Hepatocyte (in vitro differentiated cells): ENCODE data around the gene PGD. TPM values are rescaled to one million over a fixed set of nuclear protein-coding genes. Genes with fewer than 3 reads are reported as not detected.

Source experiments
- DNase-seq: peaks from one replicate; pipeline ENCODE4 v3.0.0-alpha.2; 2016; ENCODE audit warnings: low spot score
- H2AFZ ChIP-seq: fragments of 200-600 bp; sonication (generic); 2 replicates; pipeline ENCODE4 v1.6.0; 2016; ENCODE audit warnings: antibody characterized with exemption, mild to moderate bottlenecking
- H3K27ac ChIP-seq: fragments of 200-600 bp; sonication (generic); 2 replicates; pipeline ENCODE4 v1.5.1; 2016; ENCODE audit warnings: mild to moderate bottlenecking
- H3K27me3 ChIP-seq: fragments of 200-600 bp; sonication (generic); 2 replicates; pipeline ENCODE4 v1.6.1; 2016
- H3K36me3 ChIP-seq: fragments of 200-600 bp; sonication (generic); replicated peaks from 2 replicates; pipeline ENCODE4 v1.5.1; 2016; ENCODE audit warnings: low read depth; ENCODE audit not compliant: insufficient read depth
- H3K4me1 ChIP-seq: fragments of 200-600 bp; sonication (generic); 2 replicates; pipeline ENCODE4 v1.5.1; 2016; ENCODE audit warnings: mild to moderate bottlenecking, moderate library complexity; ENCODE audit not compliant: insufficient read depth
- H3K4me2 ChIP-seq: fragments of 200-600 bp; sonication (generic); 2 replicates; pipeline ENCODE4 v1.6.0; 2016
- H3K4me3 ChIP-seq: fragments of 200-600 bp; sonication (generic); 2 replicates; pipeline ENCODE4 v1.5.1; 2016; ENCODE audit warnings: mild to moderate bottlenecking
- H3K79me2 ChIP-seq: fragments of 200-600 bp; sonication (generic); 2 replicates; pipeline ENCODE4 v1.6.0; 2017; ENCODE audit warnings: mild to moderate bottlenecking
- H3K9me2 ChIP-seq: fragments of 200-600 bp; sonication (generic); replicated peaks from 2 replicates; pipeline ENCODE4 v1.6.0; 2017; ENCODE audit warnings: mild to moderate bottlenecking; ENCODE audit not compliant: insufficient read depth
- H3K9me3 ChIP-seq: fragments of 200-600 bp; sonication (generic); 2 replicates; pipeline ENCODE4 v1.5.1; 2016; ENCODE audit warnings: low read depth, mild to moderate bottlenecking
- H4K20me1 ChIP-seq: fragments of 200-600 bp; sonication (generic); 2 replicates; pipeline ENCODE4 v1.6.0; 2016; ENCODE audit warnings: mild to moderate bottlenecking; ENCODE audit not compliant: insufficient read depth, poor library complexity, severe bottlenecking
- EZH2 ChIP-seq: fragments of 200-600 bp; sonication (generic); IDR thresholded peaks from 2 replicates; pipeline ENCODE4 v1.6.1; 2016; ENCODE audit warnings: antibody characterized with exemption, mild to moderate bottlenecking, borderline replicate concordance
- EZH2phosphoT487 ChIP-seq: fragments of 200-600 bp; sonication (generic); IDR thresholded peaks from one replicate; pipeline ENCODE4 v1.6.1; 2018; ENCODE audit warnings: antibody characterized with exemption, mild to moderate bottlenecking, low read depth, moderate library complexity; ENCODE audit not compliant: unreplicated experiment, severe bottlenecking
- WGBS: methylation state at CpG from one replicate; pipeline ENCODE4 v1.1.6; 2016; ENCODE audit warnings: low lambda C conversion rate; ENCODE audit errors: missing lambda C conversion rate; 5-methylcytosine and 5-hydroxymethylcytosine counted together
- polyA plus RNA-seq: library from polyadenylated mRNA; unstranded; fragments of >200 nt; fragmentation: Nextera tagmentation; extraction: Ambion mirVana; gene quantifications from 2 replicates; pipeline ENCODE4 v1.2.1, GENCODE V29; 2016
- total RNA-seq: library from RNA; depleted of rRNA; stranded (reverse); fragments of >200 nt; gene quantifications from 2 replicates; pipeline ENCODE4 v1.2.3, GENCODE V29; 2014
- TF ChIP-seq, protein P1 (sequence below): fragments of 200-600 bp; sonication (generic); IDR thresholded peaks from 2 replicates; pipeline ENCODE4 v1.5.1; 2016; ENCODE audit warnings: antibody characterized with exemption, mild to moderate bottlenecking; ENCODE audit not compliant: poor library complexity

Gene PGD
- total and polyA plus RNA-seq, 2 experiments from 2014 or later, result 86.8 to 103 TPM

DNA sequence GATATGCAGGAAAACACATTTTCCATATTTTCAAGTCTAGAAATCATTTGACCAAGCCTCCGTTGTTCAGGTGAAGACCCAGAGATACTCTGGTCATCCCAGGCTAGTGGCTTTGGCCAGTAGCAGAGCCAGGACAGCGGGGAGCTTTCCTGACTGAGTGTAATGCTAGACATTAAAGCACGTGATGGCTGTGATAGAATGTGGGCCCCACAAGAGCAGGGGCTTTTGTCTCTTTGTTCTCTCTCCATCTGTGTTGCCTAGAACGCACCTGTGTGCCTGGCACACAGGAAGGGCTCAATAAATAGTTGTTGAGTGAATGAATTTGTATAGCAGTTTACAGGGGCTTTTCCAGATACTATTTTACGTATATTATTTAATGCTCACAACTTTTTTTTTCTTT lies 41.9 kb downstream of the PGD start:
- Histone ChIP-seq H2AFZ (no peak overlapping the region), H3K27me3 (no peaks in the 10 kb centered on the region), H3K79me2 (no peaks in the 10 kb centered on the region), H3K27ac (no peak overlapping the region), H3K9me3 (no peaks in the 10 kb centered on the region), H3K4me1 (no peaks in the 10 kb centered on the region), H3K4me3 (no peak overlapping the region), H3K4me2 (no peak overlapping the region), H3K36me3 (no peaks in the 10 kb centered on the region), H3K9me2 (no peaks in the 10 kb centered on the region), H4K20me1 (no peaks in the 10 kb centered on the region)
- no peak for DNase-seq
- 94% methylated on average over 5 of the region's 5 CpGs for WGBS
- TF ChIP-seq, protein P1, sequence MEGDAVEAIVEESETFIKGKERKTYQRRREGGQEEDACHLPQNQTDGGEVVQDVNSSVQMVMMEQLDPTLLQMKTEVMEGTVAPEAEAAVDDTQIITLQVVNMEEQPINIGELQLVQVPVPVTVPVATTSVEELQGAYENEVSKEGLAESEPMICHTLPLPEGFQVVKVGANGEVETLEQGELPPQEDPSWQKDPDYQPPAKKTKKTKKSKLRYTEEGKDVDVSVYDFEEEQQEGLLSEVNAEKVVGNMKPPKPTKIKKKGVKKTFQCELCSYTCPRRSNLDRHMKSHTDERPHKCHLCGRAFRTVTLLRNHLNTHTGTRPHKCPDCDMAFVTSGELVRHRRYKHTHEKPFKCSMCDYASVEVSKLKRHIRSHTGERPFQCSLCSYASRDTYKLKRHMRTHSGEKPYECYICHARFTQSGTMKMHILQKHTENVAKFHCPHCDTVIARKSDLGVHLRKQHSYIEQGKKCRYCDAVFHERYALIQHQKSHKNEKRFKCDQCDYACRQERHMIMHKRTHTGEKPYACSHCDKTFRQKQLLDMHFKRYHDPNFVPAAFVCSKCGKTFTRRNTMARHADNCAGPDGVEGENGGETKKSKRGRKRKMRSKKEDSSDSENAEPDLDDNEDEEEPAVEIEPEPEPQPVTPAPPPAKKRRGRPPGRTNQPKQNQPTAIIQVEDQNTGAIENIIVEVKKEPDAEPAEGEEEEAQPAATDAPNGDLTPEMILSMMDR, result no peak
- TF ChIP-seq EZH2 (no peak), EZH2phosphoT487 (no peak)

- Histone ChIP-seq H3K27me3 (no peaks in the 10 kb centered on the region), H3K4me3 (no peak overlapping the region), H3K9me3 (no peaks in the 10 kb centered on the region), H3K27ac (no peak overlapping the region), H3K9me2 (no peaks in the 10 kb centered on the region), H3K4me1 (no peaks in the 10 kb centered on the region), H3K79me2 (no peaks in the 10 kb centered on the region), H2AFZ (no peak overlapping the region), H3K36me3 (no peaks in the 10 kb centered on the region), H4K20me1 (no peaks in the 10 kb centered on the region), H3K4me2 (no peak overlapping the region)
- DNase-seq, result no peak
- TF ChIP-seq EZH2phosphoT487, result no peak
- TF ChIP-seq EZH2, result no peak
- TF ChIP-seq, protein P1, result no peak
- WGBS, result 88% methylated on average over 6 of the region's 6 CpGs
Observed at GRCh38 chr1:10444248-10444647, 45.4 kb downstream of the PGD start.

- H3K4me1 ChIP-seq, result no peaks in the 10 kb centered on the region
- H3K79me2 ChIP-seq, result no peaks in the 10 kb centered on the region
- H3K4me3 ChIP-seq, result no peak overlapping the region
- no peaks in the 10 kb centered on the region for H3K36me3 ChIP-seq
- no peak overlapping the region for H3K27ac ChIP-seq
- no peaks in the 10 kb centered on the region for H3K9me2 ChIP-seq
- TF ChIP-seq, protein P1, result no peak
- no peak for TF ChIP-seq EZH2phosphoT487
- TF ChIP-seq EZH2, result no peak
- no peak overlapping the region for H2AFZ ChIP-seq
- H4K20me1 ChIP-seq, result no peaks in the 10 kb centered on the region
- 97% methylated on average over 7 of the region's 7 CpGs for WGBS
- no peaks in the 10 kb centered on the region for H3K9me3 ChIP-seq
- H3K4me2 ChIP-seq, result no peak overlapping the region
- no peaks in the 10 kb centered on the region for H3K27me3 ChIP-seq
- DNase-seq, result no peak
Observed at GRCh38 chr1:10444795-10445397, 46.0 kb downstream of the PGD start.
